Glomerular endothelial cell (primary cell): ENCODE measurements around the gene FIBP. TPM values are rescaled to one million over a fixed set of nuclear protein-coding genes. Genes with fewer than 3 reads are reported as not detected.

Experiments used
- DNase-seq: peaks from one replicate; pipeline ENCODE4 v3.0.0-alpha.2; 2011; ENCODE audit warnings: low read depth, low spot score; ENCODE audit errors: extremely low read depth
- total RNA-seq: library from RNA; depleted of rRNA; stranded (reverse); fragments of >200 nt; gene quantifications from 2 replicates; pipeline ENCODE4 v1.2.3, GENCODE V29; 2015

Gene FIBP
- total RNA-seq, 1 donor from 2014 or later: 131 TPM

GRCh38 chr11:65891219-65892136, 3.2 kb upstream of the FIBP start:
- DNase-seq: no peak

- DNase-seq: no peak
Observed at GRCh38 chr11:65890324-65891218, 2.3 kb upstream of the FIBP start, which contains the start of gene CCDC85B. CCDC85B (plus strand) TSS chr11:65890673; CDS start chr11:65890784, 111 bp downstream.

- no peak for DNase-seq
Observed at GRCh38 chr11:65887723-65888162, 528 bp downstream of the FIBP start.

GRCh38 chr11:65886826-65887722, 1.2 kb downstream of the FIBP start:
- no peak for DNase-seq

GRCh38 chr11:65885808-65886536, 2.3 kb downstream of the FIBP start:
- no peak for DNase-seq

GRCh38 chr11:65885231-65885630, 3.0 kb downstream of the FIBP start:
- no peak for DNase-seq

GRCh38 chr11:65884716-65885092, 3.6 kb downstream of the FIBP start:
- DNase-seq: no peak

- no peak for DNase-seq
Observed at GRCh38 chr11:65883786-65884715, 4.2 kb downstream of the FIBP start.

- DNase-seq: no peak
Observed at GRCh38 chr11:65883058-65883761, 5.1 kb downstream of the FIBP start.

- DNase-seq: no peak
Observed at GRCh38 chr11:65882120-65883057, 5.9 kb downstream of the FIBP start.

GRCh38 chr11:65880844-65881421, 7.3 kb downstream of the FIBP start:
- no peak for DNase-seq

- DNase-seq: no peak
Observed at GRCh38 chr11:65880027-65880426, 8.2 kb downstream of the FIBP start.

- no peak for DNase-seq
Observed at GRCh38 chr11:65879617-65880016, 8.7 kb downstream of the FIBP start, which contains the start of gene CTSW. CTSW (plus strand) TSS chr11:65879837; CDS start chr11:65879855, 18 bp downstream.

- no peak for DNase-seq
Observed at GRCh38 chr11:65873318-65874156, 14.7 kb downstream of the FIBP start.

GRCh38 chr11:65872586-65873317, 15.5 kb downstream of the FIBP start, which contains the start of gene EFEMP2:
EFEMP2 (minus strand) TSS chr11:65872800; CDS start chr11:65872354, 446 bp downstream.
- DNase-seq: no peak
